ENCODE results near the gene IGSF21. TPM values are rescaled to one million over a fixed set of nuclear protein-coding genes. Genes with fewer than 3 reads are reported as not detected.

The IGSF21 gene
- polyA plus RNA-seq, 1 donor (not counting 4 experiments of a cell fraction or from before 2014, with no cell fraction given), result not detected

- H3K9ac ChIP-seq (ENCODE audit: control insufficient read depth, extremely low read depth, insufficient read depth, low read length), result no peak overlapping the region
- no peaks in the 10 kb centered on the region for H3K4me1 ChIP-seq (ENCODE audit: control insufficient read depth, extremely low read depth, insufficient read depth, low read length)
- dilution Hi-C loops (cut with MboI; ENCODE audit: extremely low pct_ligation_motif_present, low sequenced_read_pairs), result no loop called here
- H3K79me2 ChIP-seq (ENCODE audit: control insufficient read depth, insufficient read depth, low read length), result no peaks in the 10 kb centered on the region
- H3K4me3 ChIP-seq (ENCODE audit: control insufficient read depth in 2 of 3, extremely low read depth in 1 of 3, insufficient read depth in 2 of 3, low read depth in 1 of 3, low read length in 3 of 3), result no peak overlapping the region
- H3K4me2 ChIP-seq (ENCODE audit: control insufficient read depth, extremely low read depth, insufficient read depth, low read depth, low read length), result no peak overlapping the region
- no peak for TF ChIP-seq EZH2 (IDR thresholded peaks at IDR 0.05; ENCODE audit: low read length)
- no peak for TF ChIP-seq CTCF (optimal IDR thresholded peaks at IDR 0.05 in 1 of 3, IDR thresholded peaks at IDR 0.05 in 1 of 3, conservative IDR thresholded peaks at IDR 0.05 in 1 of 3; ENCODE audit: extremely low read depth in 1 of 3, insufficient read depth in 2 of 3, low read length in 3 of 3)
- FAIRE-seq, result no peak
- no peak overlapping the region for H3K27ac ChIP-seq (ENCODE audit: control insufficient read depth, insufficient read depth, low read length)
- H3K9me3 ChIP-seq (ENCODE audit: control insufficient read depth, low read depth, low read length), result no peaks in the 10 kb centered on the region
- DNase-seq (ENCODE audit: low read depth, low spot score), result no peak
- H3K27me3 ChIP-seq (ENCODE audit: control insufficient read depth, extremely low read depth, insufficient read depth, low read length), result no peaks in the 10 kb centered on the region
- no peaks in the 10 kb centered on the region for H3K9me1 ChIP-seq (ENCODE audit: control insufficient read depth, extremely low read depth, insufficient read depth, low read length)
- no peaks in the 10 kb centered on the region for H4K20me1 ChIP-seq (ENCODE audit: control insufficient read depth, extremely low read depth, insufficient read depth, low read length)
- no peaks in the 10 kb centered on the region for H3K36me3 ChIP-seq (ENCODE audit: control insufficient read depth in 2 of 2, extremely low read depth in 1 of 2, insufficient read depth in 2 of 2, low read length in 2 of 2)
- no peak overlapping the region for H2AFZ ChIP-seq (ENCODE audit: control insufficient read depth, low read length)
Observed at GRCh38 chr1:18343581-18343980, 236.0 kb downstream of the IGSF21 start.

DNA sequence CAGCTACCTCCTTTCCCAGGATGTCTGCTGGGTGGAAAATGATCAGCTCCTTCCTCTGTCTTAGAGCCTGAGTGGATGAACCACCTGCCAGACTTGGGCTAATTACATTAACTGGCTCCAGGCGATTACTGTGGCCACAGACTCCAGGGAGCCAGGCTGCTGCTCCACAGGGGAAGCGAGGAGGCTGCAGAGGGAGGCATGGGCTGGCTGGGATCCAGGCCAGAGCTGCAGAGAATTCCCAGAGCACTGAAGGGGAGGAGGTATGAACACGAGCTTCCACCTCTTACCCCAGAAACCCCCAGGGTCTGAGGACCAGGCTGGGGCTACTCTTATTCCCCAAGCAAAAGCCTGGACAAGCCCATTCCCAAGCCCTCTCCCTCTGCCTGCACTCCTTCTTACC lies 237.2 kb downstream of the IGSF21 start:
- H4K20me1 ChIP-seq (ENCODE audit: control insufficient read depth, extremely low read depth, insufficient read depth, low read length), result no peaks in the 10 kb centered on the region
- no peak overlapping the region for H3K4me3 ChIP-seq (ENCODE audit: control insufficient read depth in 2 of 3, extremely low read depth in 1 of 3, insufficient read depth in 2 of 3, low read depth in 1 of 3, low read length in 3 of 3)
- no peak overlapping the region for H2AFZ ChIP-seq (ENCODE audit: control insufficient read depth, low read length)
- dilution Hi-C loops (cut with MboI; ENCODE audit: extremely low pct_ligation_motif_present, low sequenced_read_pairs), result no loop called here
- no peak overlapping the region for H3K4me2 ChIP-seq (ENCODE audit: control insufficient read depth, extremely low read depth, insufficient read depth, low read depth, low read length)
- no peaks in the 10 kb centered on the region for H3K36me3 ChIP-seq (ENCODE audit: control insufficient read depth in 2 of 2, extremely low read depth in 1 of 2, insufficient read depth in 2 of 2, low read length in 2 of 2)
- TF ChIP-seq CTCF (optimal IDR thresholded peaks at IDR 0.05 in 1 of 3, IDR thresholded peaks at IDR 0.05 in 1 of 3, conservative IDR thresholded peaks at IDR 0.05 in 1 of 3; ENCODE audit: extremely low read depth in 1 of 3, insufficient read depth in 2 of 3, low read length in 3 of 3) (no peak), EZH2 (IDR thresholded peaks at IDR 0.05; ENCODE audit: low read length) (no peak)
- no peak overlapping the region for H3K27ac ChIP-seq (ENCODE audit: control insufficient read depth, insufficient read depth, low read length)
- no peaks in the 10 kb centered on the region for H3K9me1 ChIP-seq (ENCODE audit: control insufficient read depth, extremely low read depth, insufficient read depth, low read length)
- no peaks in the 10 kb centered on the region for H3K27me3 ChIP-seq (ENCODE audit: control insufficient read depth, extremely low read depth, insufficient read depth, low read length)
- no peak overlapping the region for H3K9ac ChIP-seq (ENCODE audit: control insufficient read depth, extremely low read depth, insufficient read depth, low read length)
- no peaks in the 10 kb centered on the region for H3K79me2 ChIP-seq (ENCODE audit: control insufficient read depth, insufficient read depth, low read length)
- DNase-seq (ENCODE audit: low read depth, low spot score) (no peak), FAIRE-seq (no peak)
- no peaks in the 10 kb centered on the region for H3K9me3 ChIP-seq (ENCODE audit: control insufficient read depth, low read depth, low read length)
- H3K4me1 ChIP-seq (ENCODE audit: control insufficient read depth, extremely low read depth, insufficient read depth, low read length), result no peaks in the 10 kb centered on the region

Measured in keratinocyte (primary cell).